Measurements from ENCODE around the gene F2RL3.

F2RL3 gene

DNA sequence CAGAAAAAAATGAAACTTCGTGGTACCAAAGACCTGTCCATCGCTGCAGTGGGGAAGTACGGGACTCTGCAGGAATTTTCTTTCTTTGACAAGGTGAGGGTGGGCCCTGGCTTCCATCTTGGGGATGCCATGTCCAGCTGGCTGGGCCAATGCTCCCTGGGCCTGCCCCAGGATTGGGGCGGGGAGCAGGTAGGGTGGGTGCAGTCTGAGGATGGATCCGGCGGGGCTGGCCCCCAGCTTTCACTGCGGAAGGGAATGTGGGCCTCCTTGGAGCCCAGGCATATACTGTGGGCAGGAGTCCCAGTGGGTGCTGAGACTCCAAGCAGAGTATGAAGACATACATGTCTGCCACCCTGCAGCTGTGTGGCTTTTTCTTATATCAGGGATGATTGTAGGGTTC, 35.7 kb upstream of the F2RL3 start:
- no peak for TF ChIP-seq ZFX (IDR thresholded peaks at IDR 0.05; ENCODE audit: borderline replicate concordance)
- TF ChIP-seq, protein P1, sequence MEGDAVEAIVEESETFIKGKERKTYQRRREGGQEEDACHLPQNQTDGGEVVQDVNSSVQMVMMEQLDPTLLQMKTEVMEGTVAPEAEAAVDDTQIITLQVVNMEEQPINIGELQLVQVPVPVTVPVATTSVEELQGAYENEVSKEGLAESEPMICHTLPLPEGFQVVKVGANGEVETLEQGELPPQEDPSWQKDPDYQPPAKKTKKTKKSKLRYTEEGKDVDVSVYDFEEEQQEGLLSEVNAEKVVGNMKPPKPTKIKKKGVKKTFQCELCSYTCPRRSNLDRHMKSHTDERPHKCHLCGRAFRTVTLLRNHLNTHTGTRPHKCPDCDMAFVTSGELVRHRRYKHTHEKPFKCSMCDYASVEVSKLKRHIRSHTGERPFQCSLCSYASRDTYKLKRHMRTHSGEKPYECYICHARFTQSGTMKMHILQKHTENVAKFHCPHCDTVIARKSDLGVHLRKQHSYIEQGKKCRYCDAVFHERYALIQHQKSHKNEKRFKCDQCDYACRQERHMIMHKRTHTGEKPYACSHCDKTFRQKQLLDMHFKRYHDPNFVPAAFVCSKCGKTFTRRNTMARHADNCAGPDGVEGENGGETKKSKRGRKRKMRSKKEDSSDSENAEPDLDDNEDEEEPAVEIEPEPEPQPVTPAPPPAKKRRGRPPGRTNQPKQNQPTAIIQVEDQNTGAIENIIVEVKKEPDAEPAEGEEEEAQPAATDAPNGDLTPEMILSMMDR (IDR thresholded peaks at IDR 0.05) = no peak
- H3K27ac ChIP-seq = no peak overlapping the region

GRCh38 chr19:16856091-16856490, 32.7 kb upstream of the F2RL3 start:
- H3K27ac ChIP-seq = no peak overlapping the region

DNA sequence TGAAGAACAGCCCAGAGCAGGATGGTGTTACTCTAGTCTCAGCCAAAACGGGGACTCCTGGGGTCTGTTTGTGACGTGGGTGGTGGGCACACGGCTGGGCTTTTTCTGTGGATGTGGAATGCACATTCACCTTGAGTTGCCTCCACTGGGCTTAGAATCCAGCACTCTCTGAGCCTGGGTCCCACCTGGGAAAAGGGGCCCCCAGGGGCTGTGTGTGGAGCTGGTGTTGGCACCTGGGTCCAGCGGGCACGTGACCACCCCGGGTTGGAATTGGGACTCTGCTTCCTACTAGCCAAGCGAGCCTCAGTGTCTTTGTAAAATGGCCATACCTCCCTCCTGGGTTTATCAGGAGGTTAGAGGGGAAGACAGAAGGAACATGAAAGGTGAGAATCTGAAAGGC, 29.2 kb upstream of the F2RL3 start:
- no peak overlapping the region for H3K27ac ChIP-seq
- TF ChIP-seq, protein P1 (IDR thresholded peaks at IDR 0.05) = no peak
- TF ChIP-seq ZFX (IDR thresholded peaks at IDR 0.05; ENCODE audit: borderline replicate concordance) = no peak

More at GRCh38 chr19:16856091-16856490, 32.7 kb upstream of the F2RL3 start:
- TF ChIP-seq, protein P1 (IDR thresholded peaks at IDR 0.05) = no peak
- no peak for TF ChIP-seq ZFX (IDR thresholded peaks at IDR 0.05; ENCODE audit: borderline replicate concordance)

GRCh38 chr19:16860118-16860517, 28.7 kb upstream of the F2RL3 start:
- no peak overlapping the region for H3K27ac ChIP-seq
- TF ChIP-seq, protein P1 (IDR thresholded peaks at IDR 0.05) = no peak
- TF ChIP-seq ZFX (IDR thresholded peaks at IDR 0.05; ENCODE audit: borderline replicate concordance) = no peak

DNA sequence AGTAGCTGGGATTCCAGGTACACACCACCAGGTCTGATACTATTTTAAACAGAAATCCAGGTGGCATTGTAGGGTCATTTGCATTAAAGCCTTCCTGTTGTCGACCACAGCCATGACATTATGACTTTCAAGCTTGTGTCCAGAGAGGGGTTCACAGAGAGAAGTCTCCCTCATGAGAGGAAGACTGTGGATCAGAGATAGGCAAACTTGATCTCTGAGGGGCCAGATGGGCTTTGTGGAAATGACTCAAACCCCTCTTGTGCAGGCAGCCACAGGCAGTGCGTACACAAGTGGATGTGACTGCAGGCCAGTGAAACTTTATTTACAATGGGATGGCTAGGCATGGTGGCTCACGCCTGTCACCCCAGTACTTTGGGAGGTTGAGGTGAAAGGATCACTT, 27.8 kb upstream of the F2RL3 start:
- H3K27ac ChIP-seq = no peak overlapping the region
- TF ChIP-seq, protein P1 (IDR thresholded peaks at IDR 0.05) = no peak
- no peak for TF ChIP-seq ZFX (IDR thresholded peaks at IDR 0.05; ENCODE audit: borderline replicate concordance)

DNA sequence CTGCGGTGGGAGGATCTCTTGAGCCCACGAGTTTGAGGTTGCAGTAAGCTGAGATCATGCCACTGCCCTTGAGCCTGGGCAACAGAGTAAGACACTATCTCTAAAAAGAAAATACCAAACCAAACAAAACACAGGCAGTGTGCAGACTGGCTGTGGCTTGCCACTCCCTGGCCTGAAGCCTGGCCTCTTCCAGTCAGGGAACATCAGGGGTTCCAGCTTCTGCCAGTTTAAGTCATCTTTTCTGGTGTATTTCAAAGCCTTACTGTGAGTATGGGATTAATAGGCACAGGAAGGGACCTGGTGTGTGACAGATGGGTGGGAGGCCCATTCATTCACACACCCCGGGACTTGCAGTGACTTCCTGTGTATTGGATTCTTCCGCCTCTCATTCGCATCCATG, 27.0 kb upstream of the F2RL3 start:
- no peak overlapping the region for H3K27ac ChIP-seq
- TF ChIP-seq ZFX (IDR thresholded peaks at IDR 0.05; ENCODE audit: borderline replicate concordance) = no peak
- TF ChIP-seq, protein P1 (IDR thresholded peaks at IDR 0.05) = no peak

DNA sequence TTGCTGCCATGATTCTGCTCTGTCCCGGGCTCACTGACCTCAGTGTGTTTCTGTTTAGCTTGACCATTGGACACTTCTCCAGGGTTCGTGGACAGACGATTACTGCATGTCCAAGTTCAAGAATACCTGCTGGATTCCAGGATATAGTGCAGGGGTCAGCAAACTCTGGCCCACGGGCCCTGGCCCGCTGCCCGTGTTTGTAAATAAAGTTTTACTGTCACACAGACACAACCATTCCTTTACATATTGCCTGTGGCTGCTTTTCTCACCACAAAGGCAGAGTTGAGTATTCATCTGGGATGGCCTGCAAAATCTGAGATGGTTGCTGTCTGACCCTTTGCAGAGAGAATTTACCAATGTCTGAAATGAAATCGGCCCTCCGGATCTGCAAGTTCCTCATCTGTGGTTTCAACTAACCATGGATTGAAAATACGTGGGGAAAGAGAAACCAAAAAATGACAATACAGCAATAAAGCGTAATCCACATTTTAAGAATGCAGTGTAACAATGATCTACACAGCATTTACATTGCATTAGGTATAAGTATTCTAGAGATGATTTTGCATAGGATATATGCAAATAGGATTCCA, 25.9 kb upstream of the F2RL3 start:
- no peak for TF ChIP-seq ZFX (IDR thresholded peaks at IDR 0.05; ENCODE audit: borderline replicate concordance)
- TF ChIP-seq, protein P1 (IDR thresholded peaks at IDR 0.05) = no peak
- H3K27ac ChIP-seq = no peak overlapping the region

Measured in 22Rv1 (cell line).